WI38 (cell line): ENCODE results near the gene PTX3.

Source experiments
- H3K4me3 ChIP-seq: 2 replicates; pipeline ENCODE4 v1.5.1; 2011; ENCODE audit warnings: low read depth, mild to moderate bottlenecking, control low read depth, low read length
- CTCF ChIP-seq: IDR thresholded peaks from 2 replicates; pipeline ENCODE4 v1.5.1; 2012; ENCODE audit warnings: low read depth, mild to moderate bottlenecking, control low read depth, low read length

PTX3 gene

GRCh38 chr3:157436583-157437291, at the start of gene PTX3:
Gene PTX3, plus strand, starts transcription at chr3:157436850. Its CDS starts 84 bp downstream, at chr3:157436934.
- peak within 1 kb of the TSS; percentile 82 for H3K4me3 ChIP-seq
- TF ChIP-seq CTCF: no peak

DNA sequence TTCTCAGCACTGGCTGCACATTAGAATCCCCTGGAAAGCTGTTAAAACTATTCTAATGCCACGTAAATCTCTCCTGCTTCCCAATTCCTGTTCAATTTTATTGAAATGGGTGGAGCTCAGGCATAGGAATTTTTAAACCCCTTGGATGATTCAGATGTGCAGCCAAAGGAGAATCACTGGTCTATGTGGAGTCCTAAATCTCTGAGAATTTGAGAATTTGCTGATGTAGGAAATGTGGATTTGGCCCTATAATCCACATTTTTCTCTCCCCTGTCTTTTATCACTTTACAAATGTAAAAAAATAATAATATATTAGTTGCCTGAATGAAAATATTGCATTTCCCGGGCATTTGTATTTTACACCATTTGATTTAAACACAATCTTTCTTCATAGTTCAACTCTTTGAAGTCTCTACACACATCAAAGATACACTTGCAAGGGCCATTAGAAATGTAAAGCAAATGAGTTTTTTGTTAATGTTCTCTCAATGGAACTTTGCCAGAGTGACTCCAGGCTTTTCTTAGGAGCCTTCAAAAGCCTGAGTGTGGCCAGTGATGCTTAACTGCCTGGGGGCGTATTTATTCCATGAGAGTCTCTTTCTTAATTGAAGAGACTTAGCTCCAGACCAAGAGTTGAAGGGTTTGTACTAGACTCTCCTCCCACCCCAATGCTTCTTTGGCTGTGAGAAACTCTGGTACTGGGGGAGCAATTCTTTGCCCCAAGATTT, 48.8 kb upstream of the PTX3 start:
- no peak overlapping the region for H3K4me3 ChIP-seq
- TF ChIP-seq CTCF: no peak

DNA sequence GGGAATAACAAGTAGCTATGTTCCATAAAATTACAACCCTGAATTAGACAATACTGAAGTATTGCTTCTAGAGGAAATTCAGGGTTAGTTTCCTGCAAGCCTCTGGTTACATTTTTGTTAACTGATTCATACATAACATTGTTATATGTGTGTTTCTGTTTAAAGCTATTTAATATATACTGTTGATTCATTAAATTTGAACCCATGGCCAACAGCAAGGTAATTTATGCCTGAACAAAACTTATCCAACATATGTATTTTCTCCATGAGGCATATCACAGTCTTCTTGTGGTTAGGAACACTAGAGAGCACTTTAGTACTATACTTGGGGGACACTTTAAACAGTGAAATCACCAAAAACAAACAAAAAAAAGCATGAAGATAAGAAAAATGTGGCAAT, 47.7 kb upstream of the PTX3 start:
- TF ChIP-seq CTCF: no peak
- no peak overlapping the region for H3K4me3 ChIP-seq

DNA sequence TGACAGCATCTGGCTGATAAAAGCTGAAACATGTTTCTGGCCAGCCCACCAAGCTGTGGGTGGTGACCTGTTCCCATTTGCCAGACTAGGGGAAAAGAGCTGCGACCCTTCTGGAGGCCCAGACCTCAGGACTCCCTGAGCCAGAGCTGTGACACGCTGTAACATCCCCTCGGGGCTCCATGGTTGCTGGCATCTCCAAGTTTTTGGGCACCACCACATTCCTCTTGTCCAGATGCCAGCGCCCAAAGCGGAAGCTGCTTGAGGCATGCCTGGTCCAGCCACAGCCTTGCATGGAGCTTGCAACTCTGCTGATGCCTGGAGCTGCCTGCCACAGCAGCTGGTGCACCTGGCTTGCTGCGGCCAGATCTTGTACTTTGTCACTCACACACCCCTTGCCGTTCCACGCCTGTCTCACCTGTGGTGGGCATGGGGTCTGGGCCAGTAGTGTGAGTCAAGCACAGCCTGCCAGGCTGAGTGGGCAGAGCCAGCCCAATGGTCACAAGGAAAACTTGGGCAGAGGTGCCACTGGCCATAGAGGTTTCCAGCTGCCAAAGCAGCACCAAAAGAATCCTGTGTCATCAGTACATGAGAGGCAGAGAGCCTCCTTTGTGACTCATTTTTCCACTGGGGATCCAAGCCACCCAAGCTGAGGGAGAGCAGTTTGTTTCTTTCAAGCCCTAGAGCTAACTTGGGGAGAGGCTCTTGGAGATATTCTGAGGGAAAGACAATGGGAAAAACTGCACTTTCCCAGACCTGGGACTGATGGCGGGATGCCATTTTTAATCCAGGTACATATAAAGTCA, 45.7 kb upstream of the PTX3 start:
- TF ChIP-seq CTCF: no peak
- no peak overlapping the region for H3K4me3 ChIP-seq

- H3K4me3 ChIP-seq: no peak overlapping the region
- no peak for TF ChIP-seq CTCF
Observed at GRCh38 chr3:157392104-157392503, 44.5 kb upstream of the PTX3 start.

GRCh38 chr3:157393113-157393512, 43.5 kb upstream of the PTX3 start:
- H3K4me3 ChIP-seq: no peak overlapping the region
- TF ChIP-seq CTCF: no peak
